Gastrocnemius medialis (tissue), 4 donors: ENCODE data around the gene ATAD3C.
"Not testable (repeated sequence)": the region's sequence is repeated elsewhere in the genome, so short reads cannot be mapped to it uniquely, and the experiment has no call there.

ENCODE experiments used
- CTCF ChIP-seq, 5 experiments: fragments of 450-650 bp in 3 of 5; fragments of 200-600 bp in 2 of 5; sonication (generic) in 2 of 5; IDR thresholded peaks in 4 of 5; conservative IDR thresholded peaks in 1 of 5; 1 replicate in 4 of 5; 2 replicates in 1 of 5; pipeline ENCODE4 v1.5.1; 2016 to 2019; ENCODE audit warnings: antibody characterized with exemption in 5 of 5, mild to moderate bottlenecking in 3 of 5, moderate library complexity in 3 of 5
- POLR2A ChIP-seq, 2 donors: fragments of 450-650 bp; IDR thresholded peaks; one replicate each; pipeline ENCODE4 v1.6.1; 2017; ENCODE audit warnings: antibody characterized with exemption in 2 of 2, mild to moderate bottlenecking in 2 of 2, moderate library complexity in 2 of 2

GRCh38 chr1:1472053-1472876, 22.8 kb downstream of the ATAD3C start:
- TF ChIP-seq CTCF (IDR thresholded peaks at IDR 0.05 in 4 of 5, conservative IDR thresholded peaks at IDR 0.05 in 1 of 5); POLR2A (IDR thresholded peaks at IDR 0.05): not testable (repeated sequence)
